Natural killer cell (primary cell): ENCODE data around the gene RPS27. TPM values are rescaled to one million over a fixed set of nuclear protein-coding genes. Genes with fewer than 3 reads are reported as not detected.

ENCODE experiments used
- ATAC-seq, 3 donors: fragments of 150-1000 bp in 2 of 3; fragments of 200-7000 bp in 1 of 3; cut with Tn5 transposase; 1 replicate in 1 of 3; 2 replicates in 2 of 3; pipeline ENCODE4 v1.10.0; 2021; ENCODE audit warnings: mild to moderate bottlenecking in 2 of 3, moderate library complexity in 2 of 3
- DNase-seq, 2 donors: peaks; one replicate each; pipeline versions ENCODE4 v3.0.0 to v3.0.0-alpha.2; 2013 to 2021; ENCODE audit warnings: mixed read lengths in 1 of 2
- H3K27ac ChIP-seq: one replicate; pipeline ENCODE4 v1.5.1; 2013; ENCODE audit warnings: mild to moderate bottlenecking, low read length
- H3K27me3 ChIP-seq: one replicate; pipeline ENCODE4 v1.6.1; 2013; ENCODE audit warnings: low read length; ENCODE audit not compliant: control insufficient read depth, insufficient read depth
- H3K36me3 ChIP-seq: one replicate; pipeline ENCODE4 v1.6.1; 2013; ENCODE audit warnings: low read length; ENCODE audit not compliant: control insufficient read depth, insufficient read depth
- H3K4me1 ChIP-seq: one replicate; pipeline ENCODE4 v1.6.1; 2013; ENCODE audit warnings: low read length; ENCODE audit not compliant: control insufficient read depth, insufficient read depth
- H3K4me3 ChIP-seq: one replicate; pipeline ENCODE4 v1.5.1; 2013; ENCODE audit warnings: low read length
- H3K9me3 ChIP-seq: one replicate; pipeline ENCODE4 v1.6.1; 2013; ENCODE audit warnings: low read length; ENCODE audit not compliant: control insufficient read depth, insufficient read depth
- H3K27ac Mint-ChIP-seq, 2 donors: one replicate each; pipeline ENCODE4 v1.8.0; 2022; ENCODE audit warnings: mild to moderate bottlenecking in 2 of 2, mixed read lengths in 2 of 2, moderate library complexity in 1 of 2
- H3K27me3 Mint-ChIP-seq, 2 donors: one replicate each; pipeline ENCODE4 v1.8.0; 2022; ENCODE audit warnings: low read depth in 2 of 2, mixed read lengths in 2 of 2
- H3K36me3 Mint-ChIP-seq: one replicate; pipeline ENCODE4 v1.8.0; 2022; ENCODE audit warnings: mixed read lengths
- H3K4me1 Mint-ChIP-seq, 2 donors: one replicate each; pipeline ENCODE4 v1.8.0; 2022; ENCODE audit warnings: mixed read lengths in 2 of 2
- H3K4me3 Mint-ChIP-seq: one replicate; pipeline ENCODE4 v1.8.0; 2022; ENCODE audit warnings: mild to moderate bottlenecking, moderate library complexity, mixed read lengths
- H3K9me3 Mint-ChIP-seq, 2 donors: one replicate each; pipeline ENCODE4 v1.8.0; 2022; ENCODE audit warnings: mixed read lengths in 2 of 2
- WGBS: methylation state at CpG from one replicate; pipeline ENCODE4 v1.1.7; 2013; ENCODE audit warnings: missing lambda C conversion rate; ENCODE audit not compliant: insufficient coverage; 5-methylcytosine and 5-hydroxymethylcytosine counted together
- intact Hi-C: fragments of 100-400 bp; cut with micrococcal nuclease; formaldehyde crosslinking; loops from one replicate; pipeline ENCODE4 v1.14.2; 2022
- total RNA-seq, 4 donors: library from RNA; stranded (reverse); fragments of 120-200 nt in 1 of 4; gene quantifications; one replicate each; pipeline versions ENCODE4 v1.2.3 to v1.2.4, GENCODE V29; 2013 to 2022
- TF ChIP-seq, protein P1 (sequence below): fragments of 200-600 bp; IDR thresholded peaks from one replicate; pipeline ENCODE4 v1.8.0; 2022; ENCODE audit warnings: antibody characterized with exemption

RPS27 gene
- total RNA-seq, 3 donors from 2014 or later (not counting 1 experiment from before 2014, with no cell fraction given) = 2,073 to 2,763 (median 2,323) TPM

DNA sequence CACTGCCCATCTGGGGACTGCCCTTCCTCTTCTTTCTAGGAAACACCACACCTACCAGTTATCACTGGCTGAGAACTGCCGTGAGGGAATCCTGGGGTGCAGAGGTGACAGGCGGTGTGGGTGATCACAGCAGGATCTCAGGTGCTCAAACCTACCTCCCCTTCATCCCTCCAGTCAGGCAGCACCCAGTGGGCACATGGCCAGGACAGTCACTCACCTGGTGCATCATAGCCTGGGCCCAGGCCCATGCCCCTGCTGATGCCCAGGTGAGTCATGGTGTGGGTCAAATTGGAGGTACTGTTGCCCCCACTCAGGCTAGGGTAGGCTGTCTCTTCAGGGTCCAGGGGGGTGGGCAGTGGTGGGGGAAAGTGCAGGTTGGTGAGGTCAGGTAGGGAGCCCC is 38.8 kb upstream of the RPS27 start:
- Mint-ChIP-seq H3K36me3 (peaks cover 13% of the 10 kb centered on the region), H3K27ac (no peak overlapping the region), H3K4me1 (peaks cover 29 to 30% of the 10 kb centered on the region in 2 donors), H3K9me3 (no peaks in the 10 kb centered on the region), H3K4me3 (no peak overlapping the region), H3K27me3 (no peaks in the 10 kb centered on the region)
- H3K4me1 ChIP-seq = peaks cover 31% of the 10 kb centered on the region
- H3K27me3 ChIP-seq = no peaks in the 10 kb centered on the region
- no peak overlapping the region for H3K4me3 ChIP-seq
- no peak for DNase-seq
- WGBS = 93% methylated on average over 2 of the region's 2 CpGs
- intact Hi-C loops = no loop called here
- no peak for ATAC-seq
- no peak overlapping the region for H3K27ac ChIP-seq
- H3K9me3 ChIP-seq = no peaks in the 10 kb centered on the region
- TF ChIP-seq, protein P1, sequence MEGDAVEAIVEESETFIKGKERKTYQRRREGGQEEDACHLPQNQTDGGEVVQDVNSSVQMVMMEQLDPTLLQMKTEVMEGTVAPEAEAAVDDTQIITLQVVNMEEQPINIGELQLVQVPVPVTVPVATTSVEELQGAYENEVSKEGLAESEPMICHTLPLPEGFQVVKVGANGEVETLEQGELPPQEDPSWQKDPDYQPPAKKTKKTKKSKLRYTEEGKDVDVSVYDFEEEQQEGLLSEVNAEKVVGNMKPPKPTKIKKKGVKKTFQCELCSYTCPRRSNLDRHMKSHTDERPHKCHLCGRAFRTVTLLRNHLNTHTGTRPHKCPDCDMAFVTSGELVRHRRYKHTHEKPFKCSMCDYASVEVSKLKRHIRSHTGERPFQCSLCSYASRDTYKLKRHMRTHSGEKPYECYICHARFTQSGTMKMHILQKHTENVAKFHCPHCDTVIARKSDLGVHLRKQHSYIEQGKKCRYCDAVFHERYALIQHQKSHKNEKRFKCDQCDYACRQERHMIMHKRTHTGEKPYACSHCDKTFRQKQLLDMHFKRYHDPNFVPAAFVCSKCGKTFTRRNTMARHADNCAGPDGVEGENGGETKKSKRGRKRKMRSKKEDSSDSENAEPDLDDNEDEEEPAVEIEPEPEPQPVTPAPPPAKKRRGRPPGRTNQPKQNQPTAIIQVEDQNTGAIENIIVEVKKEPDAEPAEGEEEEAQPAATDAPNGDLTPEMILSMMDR = no peak
- H3K36me3 ChIP-seq = peaks cover 68% of the 10 kb centered on the region

DNA sequence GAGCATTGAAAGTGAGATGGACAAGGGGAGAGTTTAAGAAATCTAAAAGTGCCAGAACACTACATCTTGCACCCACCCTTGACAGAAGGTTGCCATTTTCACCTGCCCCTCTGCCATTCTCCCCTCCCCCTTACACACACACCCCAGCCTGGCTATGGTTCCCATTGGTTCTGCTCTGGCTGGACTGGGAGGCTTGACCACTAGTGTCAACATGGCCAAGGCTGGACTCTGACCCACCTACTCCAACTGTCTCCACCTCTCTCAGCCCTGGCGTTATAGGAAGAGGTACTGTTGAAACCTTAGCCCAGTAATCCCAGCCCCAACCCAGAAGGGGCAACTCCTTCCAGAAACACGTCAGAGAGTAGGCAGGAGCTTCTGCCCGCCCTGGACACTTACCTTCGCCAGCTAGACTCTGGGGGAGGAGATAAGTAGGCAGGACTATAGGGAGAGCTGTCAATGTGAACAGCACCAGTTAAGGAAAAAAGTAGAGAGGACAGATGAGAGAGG is 36.6 kb upstream of the RPS27 start:
- Histone ChIP-seq H3K9me3 (no peaks in the 10 kb centered on the region), H3K4me1 (peaks cover 37% of the 10 kb centered on the region), H3K27ac (no peak overlapping the region), H3K27me3 (no peaks in the 10 kb centered on the region), H3K36me3 (peaks cover 52% of the 10 kb centered on the region), H3K4me3 (no peak overlapping the region)
- no peaks in the 10 kb centered on the region for H3K9me3 Mint-ChIP-seq
- peaks cover 42 to 45% of the 10 kb centered on the region in 2 donors for H3K4me1 Mint-ChIP-seq
- TF ChIP-seq, protein P1 = no peak
- DNase-seq = no peak
- ATAC-seq = no peak
- 94% methylated on average over 3 of the region's 4 CpGs for WGBS
- H3K27ac Mint-ChIP-seq = peak overlapping the region; percentile 12 to 81
- H3K36me3 Mint-ChIP-seq = peaks cover 13% of the 10 kb centered on the region
- no peak overlapping the region for H3K4me3 Mint-ChIP-seq
- intact Hi-C loops = no loop called here
- H3K27me3 Mint-ChIP-seq = no peaks in the 10 kb centered on the region

DNA sequence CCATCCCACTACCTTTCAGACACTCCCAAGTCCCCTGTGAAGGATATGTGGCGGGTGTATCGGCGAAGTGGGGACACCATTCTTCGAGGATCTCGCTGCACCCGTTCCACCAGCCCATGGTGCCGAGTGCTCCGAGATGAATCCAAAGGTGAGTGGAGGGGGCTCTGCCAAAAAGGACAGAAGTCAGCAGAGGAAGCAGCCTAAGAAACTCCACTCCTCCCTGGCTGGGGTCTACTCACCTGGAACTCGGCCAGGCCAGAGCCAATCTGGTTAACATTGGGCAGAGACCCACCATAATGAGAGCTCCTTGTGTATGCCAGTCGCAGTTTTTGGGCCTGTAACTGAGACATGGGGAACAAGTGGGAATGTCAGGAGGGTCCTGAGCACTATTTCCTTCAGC is 35.7 kb upstream of the RPS27 start:
- ATAC-seq (no peak), DNase-seq (no peak)
- 98% methylated on average over 9 of the region's 10 CpGs for WGBS
- Histone ChIP-seq H3K36me3 (peaks cover 51% of the 10 kb centered on the region), H3K4me3 (no peak overlapping the region), H3K9me3 (no peaks in the 10 kb centered on the region), H3K27ac (no peak overlapping the region), H3K27me3 (no peaks in the 10 kb centered on the region), H3K4me1 (peaks cover 38% of the 10 kb centered on the region)
- peaks cover 13% of the 10 kb centered on the region for H3K36me3 Mint-ChIP-seq
- no peak overlapping the region for H3K4me3 Mint-ChIP-seq
- H3K27me3 Mint-ChIP-seq = no peaks in the 10 kb centered on the region
- peak overlapping the region; percentile 81 to 82 for H3K27ac Mint-ChIP-seq
- TF ChIP-seq, protein P1 = no peak
- intact Hi-C loops = no loop called here
- H3K4me1 Mint-ChIP-seq = peaks cover 42 to 53% of the 10 kb centered on the region in 2 donors
- H3K9me3 Mint-ChIP-seq = no peaks in the 10 kb centered on the region
